Measurements from ENCODE around the gene NELFB. TPM values are rescaled to one million over a fixed set of nuclear protein-coding genes. Genes with fewer than 3 reads are reported as not detected.

Gene NELFB
- total RNA-seq, 1 donor from 2014 or later: 47.7 TPM

GRCh38 chr9:137297966-137298365, 42.8 kb downstream of the NELFB start:
- TF ChIP-seq, protein P1, sequence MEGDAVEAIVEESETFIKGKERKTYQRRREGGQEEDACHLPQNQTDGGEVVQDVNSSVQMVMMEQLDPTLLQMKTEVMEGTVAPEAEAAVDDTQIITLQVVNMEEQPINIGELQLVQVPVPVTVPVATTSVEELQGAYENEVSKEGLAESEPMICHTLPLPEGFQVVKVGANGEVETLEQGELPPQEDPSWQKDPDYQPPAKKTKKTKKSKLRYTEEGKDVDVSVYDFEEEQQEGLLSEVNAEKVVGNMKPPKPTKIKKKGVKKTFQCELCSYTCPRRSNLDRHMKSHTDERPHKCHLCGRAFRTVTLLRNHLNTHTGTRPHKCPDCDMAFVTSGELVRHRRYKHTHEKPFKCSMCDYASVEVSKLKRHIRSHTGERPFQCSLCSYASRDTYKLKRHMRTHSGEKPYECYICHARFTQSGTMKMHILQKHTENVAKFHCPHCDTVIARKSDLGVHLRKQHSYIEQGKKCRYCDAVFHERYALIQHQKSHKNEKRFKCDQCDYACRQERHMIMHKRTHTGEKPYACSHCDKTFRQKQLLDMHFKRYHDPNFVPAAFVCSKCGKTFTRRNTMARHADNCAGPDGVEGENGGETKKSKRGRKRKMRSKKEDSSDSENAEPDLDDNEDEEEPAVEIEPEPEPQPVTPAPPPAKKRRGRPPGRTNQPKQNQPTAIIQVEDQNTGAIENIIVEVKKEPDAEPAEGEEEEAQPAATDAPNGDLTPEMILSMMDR (conservative IDR thresholded peaks at IDR 0.05; ENCODE audit: low read depth, low read length): no peak
- no peak for DNase-seq (ENCODE audit: low read depth)

GRCh38 chr9:137298401-137299202, 43.5 kb downstream of the NELFB start:
- H3K4me3 ChIP-seq (ENCODE audit: low read depth, low read length): no peak overlapping the region
- TF ChIP-seq, protein P1 (conservative IDR thresholded peaks at IDR 0.05; ENCODE audit: low read depth, low read length): no peak
- no peak for DNase-seq (ENCODE audit: low read depth)

More at GRCh38 chr9:137297966-137298365, 42.8 kb downstream of the NELFB start:
- no peak overlapping the region for H3K4me3 ChIP-seq (ENCODE audit: low read depth, low read length)

DNA sequence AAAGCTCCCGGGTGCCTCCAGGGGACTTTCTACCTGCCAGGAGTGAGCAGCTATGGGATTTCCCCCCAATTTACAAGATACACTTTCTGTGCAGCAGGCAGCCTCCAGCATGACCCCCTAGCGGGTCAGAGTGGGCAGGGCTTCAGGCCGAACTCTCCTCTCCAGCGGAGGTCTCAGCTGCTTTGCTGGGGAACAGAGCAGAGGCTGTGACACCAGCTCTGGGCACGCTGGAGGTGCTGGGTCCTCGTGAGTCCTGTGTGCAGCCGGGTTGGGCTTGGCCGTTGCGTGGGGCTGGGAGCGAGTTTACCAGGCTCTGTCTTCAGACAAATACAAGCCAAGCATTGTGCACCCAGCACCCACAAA, 44.1 kb downstream of the NELFB start:
- no peak for DNase-seq (ENCODE audit: low read depth)
- TF ChIP-seq, protein P1 (conservative IDR thresholded peaks at IDR 0.05; ENCODE audit: low read depth, low read length): no peak

DNA sequence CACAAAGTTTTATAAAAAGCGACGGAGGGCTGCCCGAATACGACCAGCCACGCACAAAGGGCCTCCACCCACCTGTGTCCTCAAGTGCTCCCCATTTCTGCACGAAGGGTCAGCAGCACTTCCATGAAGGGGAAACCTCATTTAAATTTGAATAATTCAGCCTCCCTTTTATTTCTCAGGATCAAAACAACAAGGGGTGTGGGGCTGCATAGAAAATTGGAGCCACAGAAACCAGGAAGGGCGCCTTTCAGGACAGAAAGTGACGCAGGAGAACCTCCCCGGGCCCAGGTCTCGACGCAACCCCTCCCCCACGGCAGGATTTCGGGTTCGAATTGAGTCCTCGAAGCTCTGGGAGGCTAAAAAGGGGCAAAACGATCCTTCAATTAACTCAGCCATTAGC, 44.8 kb downstream of the NELFB start:
- no peak for DNase-seq (ENCODE audit: low read depth)
- no peak overlapping the region for H3K4me3 ChIP-seq (ENCODE audit: low read depth, low read length)
- TF ChIP-seq, protein P1 (conservative IDR thresholded peaks at IDR 0.05; ENCODE audit: low read depth, low read length): no peak

More for the DNA sequence above, 44.1 kb downstream of the NELFB start:
- no peak overlapping the region for H3K4me3 ChIP-seq (ENCODE audit: low read depth, low read length)

GRCh38 chr9:137300567-137301080, 45.5 kb downstream of the NELFB start:
- TF ChIP-seq, protein P1 (conservative IDR thresholded peaks at IDR 0.05; ENCODE audit: low read depth, low read length): no peak
- H3K4me3 ChIP-seq (ENCODE audit: low read depth, low read length): peak overlapping the region; percentile 40
- DNase-seq (ENCODE audit: low read depth): no peak

GRCh38 chr9:137301081-137301947, 46.2 kb downstream of the NELFB start:
- TF ChIP-seq, protein P1 (conservative IDR thresholded peaks at IDR 0.05; ENCODE audit: low read depth, low read length): no peak
- DNase-seq (ENCODE audit: low read depth): no peak
- peak overlapping the region; percentile 40 for H3K4me3 ChIP-seq (ENCODE audit: low read depth, low read length)
